ENCODE data around the gene SCAMP4.

SCAMP4 gene

DNA sequence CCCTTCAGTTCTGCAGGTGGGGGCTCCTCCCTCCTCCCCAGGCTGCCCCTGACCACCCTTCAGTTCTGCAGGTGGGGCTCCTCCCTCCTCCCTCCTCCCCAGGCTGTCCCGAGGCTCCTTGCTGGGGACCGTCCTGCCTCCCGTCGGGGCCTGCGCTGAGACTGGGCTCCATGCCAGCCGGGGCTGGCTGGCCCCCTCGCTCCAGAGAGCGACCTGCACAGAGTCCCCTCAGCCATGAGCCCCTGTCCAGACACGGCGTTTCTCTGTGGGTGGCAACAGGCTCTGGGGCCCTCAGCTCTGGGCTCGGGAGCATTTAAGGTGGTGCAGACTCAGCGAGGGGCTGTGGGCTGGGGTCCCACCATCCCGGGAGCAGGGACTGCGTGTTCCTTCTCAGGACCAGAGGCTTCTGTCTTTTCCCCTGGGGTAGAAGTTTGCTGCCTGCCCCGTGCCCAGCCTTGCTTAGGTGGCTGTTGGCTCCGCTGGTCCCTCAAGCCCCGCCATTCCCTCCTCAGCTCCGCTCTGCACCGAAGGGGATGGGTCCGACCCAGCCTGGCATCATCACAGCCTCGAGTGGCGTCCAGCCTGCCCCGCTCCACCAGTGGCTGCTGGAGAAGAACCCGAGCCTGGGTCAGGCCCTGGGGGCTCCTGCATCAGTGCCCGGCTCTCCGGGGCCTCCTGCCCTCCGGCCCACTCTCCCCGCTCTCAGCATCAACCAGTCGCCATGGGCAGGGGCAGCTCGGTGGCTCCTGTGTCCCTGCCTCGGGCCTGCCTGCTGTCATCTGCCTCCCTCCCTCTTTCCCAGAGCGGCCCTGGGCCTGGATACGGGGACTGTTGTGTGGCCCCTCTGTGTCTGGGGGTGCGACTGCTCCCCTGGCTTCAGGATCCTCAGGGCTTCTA is 63.3 kb downstream of the SCAMP4 start:
- Histone ChIP-seq H3K27me3 (ENCODE audit: control insufficient read depth in 3 of 3, insufficient read depth in 3 of 3, low read depth in 1 of 3, low read length in 3 of 3) (no peaks in the 10 kb centered on the region), H4K8ac (ENCODE audit: low read depth, low read length) (no peak overlapping the region), H3K4ac (ENCODE audit: low read length) (no peak overlapping the region), H3K9ac (ENCODE audit: low read depth, low read length, poor library complexity) (no peak overlapping the region), H4K91ac (ENCODE audit: low read depth, low read length, poor library complexity) (no peak overlapping the region), H3K4me2 (ENCODE audit: insufficient read depth, low read length, poor library complexity, severe bottlenecking) (no peak overlapping the region), H3K9me3 (replicated peaks in 1 of 2; ENCODE audit: control insufficient read depth in 2 of 2, insufficient read depth in 1 of 2, low read depth in 1 of 2, low read length in 2 of 2) (peaks cover 0 to 2% of the 10 kb centered on the region in 2 donors), H2AFZ (ENCODE audit: low read length) (no peak overlapping the region), H3K27ac (replicated peaks; ENCODE audit: low read length) (no peak overlapping the region), H3K4me1 (ENCODE audit: control insufficient read depth in 2 of 2, insufficient read depth in 1 of 2, low read depth in 1 of 2, low read length in 2 of 2) (no peaks in the 10 kb centered on the region), H3K4me3 (ENCODE audit: low read length in 2 of 2) (no peak overlapping the region), H2AK5ac (ENCODE audit: low read depth, low read length) (no peak overlapping the region), H2BK120ac (ENCODE audit: low read depth, low read length) (no peak overlapping the region), H3K36me3 (replicated peaks in 1 of 2; ENCODE audit: control insufficient read depth in 2 of 2, insufficient read depth in 2 of 2, low read length in 2 of 2) (peaks cover 21 to 56% of the 10 kb centered on the region in 2 donors), H2BK5ac (ENCODE audit: low read length) (no peak overlapping the region), H2BK12ac (ENCODE audit: low read length) (peak overlapping the region; percentile 58), H3K14ac (ENCODE audit: low read length) (no peak overlapping the region), H3K18ac (ENCODE audit: low read length) (peak overlapping the region; percentile 38), H3K79me1 (ENCODE audit: low read depth, low read length) (peaks cover 32% of the 10 kb centered on the region), H2BK15ac (ENCODE audit: low read length) (no peak overlapping the region), H3K23ac (ENCODE audit: low read depth, low read length, poor library complexity) (no peak overlapping the region)
- DNase-seq (ENCODE audit: low spot score), result no peak
- no CpG with 5 or more reads among the region's 34 CpGs for WGBS, 2 donors (ENCODE audit: extremely low coverage in 2 of 2, insufficient read length in 2 of 2, insufficient replicate concordance in 1 of 2)

DNA sequence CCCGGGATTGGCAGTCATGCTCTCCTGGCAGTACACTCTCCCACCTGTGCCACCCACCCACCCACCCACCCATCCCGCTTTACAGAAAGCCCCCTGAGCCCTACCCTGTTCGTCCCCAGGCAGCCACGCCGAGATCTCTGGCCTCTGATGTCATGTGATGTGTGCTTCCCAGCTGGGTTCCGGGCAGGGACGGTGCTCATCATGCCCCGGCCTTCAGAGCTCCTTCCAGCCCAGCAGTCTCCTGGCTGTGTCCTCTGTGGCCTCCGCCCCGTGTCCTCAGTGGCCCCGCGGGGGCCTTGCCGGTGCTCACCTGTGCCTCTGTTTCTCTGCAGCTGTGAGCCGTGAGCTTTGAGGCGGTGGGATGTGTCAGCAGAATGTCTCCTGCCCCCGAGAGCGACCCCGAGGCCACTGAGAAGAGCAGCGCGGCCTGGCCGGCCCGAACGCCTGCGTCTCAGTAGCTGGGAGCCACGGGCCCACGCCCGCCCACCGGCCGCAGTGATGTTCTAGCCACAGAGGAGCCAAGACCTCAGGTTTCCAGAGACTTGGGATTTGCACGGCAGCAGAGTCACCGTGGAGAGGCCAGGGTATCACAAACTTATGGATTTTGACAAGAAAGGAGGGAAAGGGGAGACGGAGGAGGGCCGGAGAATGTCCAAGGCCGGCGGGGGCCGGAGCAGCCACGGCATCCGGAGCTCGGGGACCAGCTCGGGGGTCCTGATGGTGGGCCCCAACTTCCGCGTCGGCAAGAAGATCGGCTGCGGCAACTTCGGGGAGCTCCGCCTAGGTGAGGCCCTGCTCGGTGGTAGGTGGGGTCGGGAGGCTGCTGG is 64.2 kb downstream of the SCAMP4 start:
- H2BK15ac ChIP-seq (ENCODE audit: low read length), result no peak overlapping the region
- H3K4me2 ChIP-seq (ENCODE audit: insufficient read depth, low read length, poor library complexity, severe bottlenecking), result no peak overlapping the region
- H2AFZ ChIP-seq (ENCODE audit: low read length), result no peak overlapping the region
- WGBS, 2 donors (ENCODE audit: extremely low coverage in 2 of 2, insufficient read length in 2 of 2, insufficient replicate concordance in 1 of 2), result no CpG with 5 or more reads among the region's 49 CpGs
- no peaks in the 10 kb centered on the region for H3K4me1 ChIP-seq (ENCODE audit: control insufficient read depth in 2 of 2, insufficient read depth in 1 of 2, low read depth in 1 of 2, low read length in 2 of 2)
- no peak for DNase-seq (ENCODE audit: low spot score)
- H3K18ac ChIP-seq (ENCODE audit: low read length), result no peak overlapping the region
- no peaks in the 10 kb centered on the region for H3K27me3 ChIP-seq (ENCODE audit: control insufficient read depth in 3 of 3, insufficient read depth in 3 of 3, low read depth in 1 of 3, low read length in 3 of 3)
- peak overlapping the region; percentile 80 for H3K23ac ChIP-seq (ENCODE audit: low read depth, low read length, poor library complexity)
- no peak overlapping the region for H3K4me3 ChIP-seq (ENCODE audit: low read length in 2 of 2)
- H4K91ac ChIP-seq (ENCODE audit: low read depth, low read length, poor library complexity), result no peak overlapping the region
- no peak overlapping the region for H2BK12ac ChIP-seq (ENCODE audit: low read length)
- H2BK120ac ChIP-seq (ENCODE audit: low read depth, low read length), result no peak overlapping the region
- H2BK5ac ChIP-seq (ENCODE audit: low read length), result no peak overlapping the region
- peaks cover 0 to 3% of the 10 kb centered on the region in 2 donors for H3K9me3 ChIP-seq (replicated peaks in 1 of 2; ENCODE audit: control insufficient read depth in 2 of 2, insufficient read depth in 1 of 2, low read depth in 1 of 2, low read length in 2 of 2)
- no peak overlapping the region for H2AK5ac ChIP-seq (ENCODE audit: low read depth, low read length)
- H3K4ac ChIP-seq (ENCODE audit: low read length), result no peak overlapping the region
- no peak overlapping the region for H3K9ac ChIP-seq (ENCODE audit: low read depth, low read length, poor library complexity)
- no peak overlapping the region for H3K27ac ChIP-seq (replicated peaks; ENCODE audit: low read length)
- H3K79me1 ChIP-seq (ENCODE audit: low read depth, low read length), result peaks cover 37% of the 10 kb centered on the region
- H3K14ac ChIP-seq (ENCODE audit: low read length), result no peak overlapping the region
- no peak overlapping the region for H4K8ac ChIP-seq (ENCODE audit: low read depth, low read length)
- peaks cover 24 to 57% of the 10 kb centered on the region in 2 donors for H3K36me3 ChIP-seq (replicated peaks in 1 of 2; ENCODE audit: control insufficient read depth in 2 of 2, insufficient read depth in 2 of 2, low read length in 2 of 2)

DNA sequence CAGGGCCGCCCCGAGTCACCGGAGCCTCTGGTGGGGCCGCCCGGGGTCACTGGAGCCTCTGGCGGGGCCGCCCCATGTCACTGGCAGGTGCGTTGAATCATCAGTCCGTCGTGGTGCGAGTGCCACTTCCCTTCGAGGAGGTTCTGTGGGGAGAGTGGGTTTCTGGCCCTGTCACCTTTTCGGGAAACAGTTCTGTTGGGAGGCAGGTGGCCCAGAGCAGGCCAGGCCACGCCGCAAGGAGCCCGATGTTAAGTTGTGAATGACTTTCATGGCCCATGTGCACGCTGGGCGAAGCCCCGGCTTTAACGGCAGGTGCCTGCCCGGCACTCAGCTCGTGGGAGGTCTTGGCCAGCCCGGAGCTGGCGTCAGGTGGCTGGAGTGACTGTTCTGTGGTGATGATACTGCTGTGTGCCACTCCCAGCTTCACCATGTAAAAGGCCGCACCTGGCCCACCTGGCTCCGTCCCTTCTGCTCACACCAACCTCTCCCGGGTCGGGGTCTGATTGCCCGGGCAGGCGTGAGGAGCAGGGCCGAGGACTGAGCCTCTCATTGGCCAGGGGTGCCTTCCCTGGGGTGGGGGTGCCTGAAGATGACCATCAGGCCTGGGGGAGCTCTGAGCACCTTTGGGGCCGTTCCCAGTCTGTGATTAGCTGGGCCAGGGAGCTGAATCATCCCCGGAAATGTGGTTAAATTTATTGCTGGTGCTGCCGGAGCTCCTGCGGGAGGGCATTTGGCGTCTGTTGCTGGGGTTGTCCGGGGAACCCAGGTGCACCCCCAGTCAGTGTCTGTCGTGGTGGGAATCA is 65.0 kb downstream of the SCAMP4 start:
- no peak overlapping the region for H4K91ac ChIP-seq (ENCODE audit: low read depth, low read length, poor library complexity)
- H3K27me3 ChIP-seq (ENCODE audit: control insufficient read depth in 3 of 3, insufficient read depth in 3 of 3, low read depth in 1 of 3, low read length in 3 of 3), result no peaks in the 10 kb centered on the region
- H3K4me3 ChIP-seq (ENCODE audit: low read length in 2 of 2), result peak overlapping the region in 1 of 2 donors; percentile 39
- H3K9me3 ChIP-seq (replicated peaks in 1 of 2; ENCODE audit: control insufficient read depth in 2 of 2, insufficient read depth in 1 of 2, low read depth in 1 of 2, low read length in 2 of 2), result peaks cover 0 to 4% of the 10 kb centered on the region in 2 donors
- H3K9ac ChIP-seq (ENCODE audit: low read depth, low read length, poor library complexity), result peak overlapping the region; percentile 44
- no peak overlapping the region for H3K4me2 ChIP-seq (ENCODE audit: insufficient read depth, low read length, poor library complexity, severe bottlenecking)
- H2BK120ac ChIP-seq (ENCODE audit: low read depth, low read length), result no peak overlapping the region
- H3K4ac ChIP-seq (ENCODE audit: low read length), result no peak overlapping the region
- H3K18ac ChIP-seq (ENCODE audit: low read length), result no peak overlapping the region
- no peak overlapping the region for H3K14ac ChIP-seq (ENCODE audit: low read length)
- H2BK12ac ChIP-seq (ENCODE audit: low read length), result no peak overlapping the region
- H2AFZ ChIP-seq (ENCODE audit: low read length), result no peak overlapping the region
- H2BK5ac ChIP-seq (ENCODE audit: low read length), result no peak overlapping the region
- no peak overlapping the region for H3K27ac ChIP-seq (replicated peaks; ENCODE audit: low read length)
- no peak overlapping the region for H2BK15ac ChIP-seq (ENCODE audit: low read length)
- H3K79me1 ChIP-seq (ENCODE audit: low read depth, low read length), result peaks cover 43% of the 10 kb centered on the region
- no peak overlapping the region for H4K8ac ChIP-seq (ENCODE audit: low read depth, low read length)
- WGBS, 2 donors (ENCODE audit: extremely low coverage in 2 of 2, insufficient read length in 2 of 2, insufficient replicate concordance in 1 of 2), result no CpG with 5 or more reads among the region's 38 CpGs
- peak overlapping the region; percentile 65 for H3K23ac ChIP-seq (ENCODE audit: low read depth, low read length, poor library complexity)
- DNase-seq (ENCODE audit: low spot score), result no peak
- no peaks in the 10 kb centered on the region for H3K4me1 ChIP-seq (ENCODE audit: control insufficient read depth in 2 of 2, insufficient read depth in 1 of 2, low read depth in 1 of 2, low read length in 2 of 2)
- peaks cover 32 to 62% of the 10 kb centered on the region in 2 donors for H3K36me3 ChIP-seq (replicated peaks in 1 of 2; ENCODE audit: control insufficient read depth in 2 of 2, insufficient read depth in 2 of 2, low read length in 2 of 2)
- no peak overlapping the region for H2AK5ac ChIP-seq (ENCODE audit: low read depth, low read length)

Data from neuronal stem cell (in vitro differentiated cells).